Activated B cell treated with CpG ODN at 0.5 μM for 24 hours (primary cell): ENCODE data around the gene SEPTIN5. TPM values are rescaled to one million over a fixed set of nuclear protein-coding genes. Genes with fewer than 3 reads are reported as not detected.

Source experiments
- ATAC-seq: fragments of 200-7000 bp; cut with Tn5 transposase; one replicate; pipeline ENCODE4 v1.10.0; 2021; ENCODE audit warnings: low read depth, mild to moderate bottlenecking, moderate library complexity
- CTCF ChIA-PET: fragments of 350-600 bp; sonication (Branson Sonifier 250); formaldehyde crosslinking; loops from one replicate; lab custom pipeline; 2021; ENCODE audit warnings: antibody characterized with exemption; lab: Charles Lee
- POLR2A ChIA-PET: fragments of 350-600 bp; sonication (Branson Sonifier 250); formaldehyde crosslinking; loops from one replicate; lab custom pipeline; 2021; ENCODE audit warnings: antibody characterized with exemption; lab: Charles Lee
- DNase-seq: peaks from one replicate; pipeline ENCODE4 v3.0.0; 2022
- H3K27ac Mint-ChIP-seq: one replicate; pipeline ENCODE4 v1.8.0; 2020; ENCODE audit warnings: mixed read lengths
- H3K27me3 Mint-ChIP-seq: one replicate; pipeline ENCODE4 v1.8.0; 2021; ENCODE audit warnings: mixed read lengths
- H3K36me3 Mint-ChIP-seq: one replicate; pipeline ENCODE4 v1.8.0; 2021; ENCODE audit warnings: low read depth, mixed read lengths
- H3K4me1 Mint-ChIP-seq: one replicate; pipeline ENCODE4 v1.8.0; 2021; ENCODE audit warnings: mixed read lengths
- H3K4me3 Mint-ChIP-seq: one replicate; pipeline ENCODE4 v1.8.0; 2020; ENCODE audit warnings: mild to moderate bottlenecking, mixed read lengths
- H3K9me3 Mint-ChIP-seq: one replicate; pipeline ENCODE4 v1.8.0; 2020; ENCODE audit warnings: mixed read lengths
- intact Hi-C: fragments of 100-400 bp; cut with micrococcal nuclease; formaldehyde crosslinking; loops from one replicate; pipeline ENCODE4 v1.15.1; 2024
- total RNA-seq: library from RNA; stranded (reverse); gene quantifications from 2 replicates; pipeline ENCODE4 v1.2.3, GENCODE V29; 2022
- TF ChIP-seq, protein P1 (sequence below): fragments of 200-600 bp; IDR thresholded peaks from one replicate; pipeline ENCODE4 v1.8.0; 2022; ENCODE audit warnings: antibody characterized with exemption, mild to moderate bottlenecking

Gene SEPTIN5
- total RNA-seq, 1 donor from 2014 or later: not detected

DNA sequence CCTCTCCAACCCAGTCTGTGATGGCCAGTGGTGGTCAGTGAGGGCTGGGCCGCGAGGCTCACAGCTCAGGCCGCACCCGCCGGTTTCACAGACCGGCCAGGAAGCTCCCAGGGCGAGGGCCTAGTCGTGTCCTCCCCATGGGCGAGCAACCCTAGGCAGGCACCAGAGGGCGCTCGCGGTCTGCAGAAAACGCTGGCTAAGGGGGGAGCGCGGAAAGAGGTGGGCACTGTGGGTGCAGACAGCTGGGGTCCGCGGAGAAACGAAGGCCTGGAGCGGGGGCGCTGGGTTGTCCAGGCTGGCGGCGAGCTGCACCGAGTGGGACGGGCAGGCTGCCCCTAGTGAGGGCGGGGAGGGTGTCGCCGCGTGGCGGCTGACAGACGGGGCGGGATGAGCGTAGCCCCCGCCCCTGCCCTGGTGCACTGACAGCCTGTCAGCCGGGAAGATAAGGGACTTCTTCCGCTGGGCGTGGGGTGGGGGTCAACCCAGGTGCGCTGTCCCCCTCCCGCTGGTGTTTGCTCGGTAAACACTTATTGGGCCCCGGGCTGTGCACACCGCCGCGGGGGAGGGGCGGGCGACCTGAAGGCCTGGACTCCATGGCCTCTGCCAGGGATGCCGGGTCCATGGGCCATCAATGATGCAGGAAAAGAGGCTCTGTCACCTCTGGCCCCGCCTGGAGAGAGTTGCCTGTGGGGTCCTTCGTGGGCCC lies 16.5 kb downstream of the SEPTIN5 start:
- ChIA-PET POLR2A (interaction anchor here (0.8 to 1.3 kb wide), 2 partner anchors 26 to 179 kb away, joined by 3 to 8 read pairs; no protein-coding TSS in a partner anchor), CTCF (interaction anchor here (0.6 to 6.3 kb wide), 27 partner anchors 10 to 781 kb away, joined by 3 to 144 read pairs (median 4); partner anchors contain the start of genes COMT and TXNRD2)
- Mint-ChIP-seq H3K9me3 (no peaks in the 10 kb centered on the region), H3K27me3 (peaks cover 2% of the 10 kb centered on the region), H3K4me1 (peaks cover 3% of the 10 kb centered on the region), H3K27ac (no peak overlapping the region), H3K36me3 (no peaks in the 10 kb centered on the region), H3K4me3 (peak overlapping the region; percentile 74)
- TF ChIP-seq, protein P1, sequence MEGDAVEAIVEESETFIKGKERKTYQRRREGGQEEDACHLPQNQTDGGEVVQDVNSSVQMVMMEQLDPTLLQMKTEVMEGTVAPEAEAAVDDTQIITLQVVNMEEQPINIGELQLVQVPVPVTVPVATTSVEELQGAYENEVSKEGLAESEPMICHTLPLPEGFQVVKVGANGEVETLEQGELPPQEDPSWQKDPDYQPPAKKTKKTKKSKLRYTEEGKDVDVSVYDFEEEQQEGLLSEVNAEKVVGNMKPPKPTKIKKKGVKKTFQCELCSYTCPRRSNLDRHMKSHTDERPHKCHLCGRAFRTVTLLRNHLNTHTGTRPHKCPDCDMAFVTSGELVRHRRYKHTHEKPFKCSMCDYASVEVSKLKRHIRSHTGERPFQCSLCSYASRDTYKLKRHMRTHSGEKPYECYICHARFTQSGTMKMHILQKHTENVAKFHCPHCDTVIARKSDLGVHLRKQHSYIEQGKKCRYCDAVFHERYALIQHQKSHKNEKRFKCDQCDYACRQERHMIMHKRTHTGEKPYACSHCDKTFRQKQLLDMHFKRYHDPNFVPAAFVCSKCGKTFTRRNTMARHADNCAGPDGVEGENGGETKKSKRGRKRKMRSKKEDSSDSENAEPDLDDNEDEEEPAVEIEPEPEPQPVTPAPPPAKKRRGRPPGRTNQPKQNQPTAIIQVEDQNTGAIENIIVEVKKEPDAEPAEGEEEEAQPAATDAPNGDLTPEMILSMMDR: peak; percentile 71
- ATAC-seq (peak; percentile 94), DNase-seq (peak; percentile 88)
- intact Hi-C loops: loop anchor here (1.0 to 2.0 kb wide), 3 partner anchors 179 to 282 kb away; no protein-coding TSS in a partner anchor

- Mint-ChIP-seq H3K9me3 (no peaks in the 10 kb centered on the region), H3K27me3 (peaks cover 2% of the 10 kb centered on the region), H3K4me1 (peaks cover 3% of the 10 kb centered on the region), H3K36me3 (no peaks in the 10 kb centered on the region), H3K4me3 (no peak overlapping the region), H3K27ac (no peak overlapping the region)
- CTCF ChIA-PET: interaction anchor here (1.1 to 6.3 kb wide), 12 partner anchors 9 to 284 kb away, joined by 3 to 144 read pairs (median 6); no protein-coding TSS in a partner anchor
- no peak for DNase-seq
- ATAC-seq: no peak
- POLR2A ChIA-PET: interaction anchor here (0.8 to 1.3 kb wide), 2 partner anchors 25 to 179 kb away, joined by 3 to 8 read pairs; no protein-coding TSS in a partner anchor
- intact Hi-C loops: loop anchor here (2.0 kb wide), 1 partner anchor 281 kb away; no protein-coding TSS in a partner anchor
- TF ChIP-seq, protein P1: no peak
Observed at GRCh38 chr22:19731361-19732135, 17.2 kb downstream of the SEPTIN5 start.

- POLR2A ChIA-PET: interaction anchor here (0.5 to 0.6 kb wide), 2 partner anchors 10 to 315 kb away, joined by 4 to 8 read pairs; no protein-coding TSS in a partner anchor
- H3K4me3 Mint-ChIP-seq: no peak overlapping the region
- no peak overlapping the region for H3K27ac Mint-ChIP-seq
- no peak for ATAC-seq
- DNase-seq: no peak
- H3K27me3 Mint-ChIP-seq: peaks cover 2% of the 10 kb centered on the region
- H3K9me3 Mint-ChIP-seq: no peaks in the 10 kb centered on the region
- H3K36me3 Mint-ChIP-seq: no peaks in the 10 kb centered on the region
- TF ChIP-seq, protein P1: no peak
- H3K4me1 Mint-ChIP-seq: peaks cover 3% of the 10 kb centered on the region
- CTCF ChIA-PET: interaction anchor here (6.3 kb wide), 1 partner anchor 179 kb away, joined by 144 read pairs; no protein-coding TSS in a partner anchor
- intact Hi-C loops: no loop called here
Observed at GRCh38 chr22:19732403-19733113, 18.3 kb downstream of the SEPTIN5 start.

DNA sequence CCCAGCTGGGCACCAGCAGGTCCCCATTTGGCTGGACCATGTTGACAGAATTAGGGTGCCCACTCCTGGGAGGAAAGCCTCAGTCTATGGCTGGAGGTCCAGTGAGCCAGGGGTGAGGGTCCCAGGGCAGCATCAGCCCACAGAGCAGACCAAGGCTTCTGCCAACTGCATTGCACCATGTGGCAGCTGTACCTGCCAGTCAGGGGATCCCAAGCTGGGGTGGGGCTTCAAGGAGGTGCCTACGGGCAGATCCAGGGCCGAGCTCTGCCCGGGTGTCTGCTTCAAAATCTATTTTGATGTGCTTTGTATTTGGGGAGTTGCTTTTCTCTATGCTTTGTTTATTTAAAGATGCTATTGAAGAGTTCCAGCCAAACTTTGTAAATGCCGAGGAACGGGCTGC lies 19.5 kb downstream of the SEPTIN5 start:
- Mint-ChIP-seq H3K9me3 (no peaks in the 10 kb centered on the region), H3K36me3 (no peaks in the 10 kb centered on the region), H3K4me3 (no peak overlapping the region), H3K27me3 (peaks cover 2% of the 10 kb centered on the region), H3K4me1 (peaks cover 3% of the 10 kb centered on the region), H3K27ac (no peak overlapping the region)
- ATAC-seq: no peak
- POLR2A ChIA-PET: no interaction called here
- intact Hi-C loops: no loop called here
- DNase-seq: no peak
- TF ChIP-seq, protein P1: no peak
- CTCF ChIA-PET: interaction anchor here (6.3 kb wide), 1 partner anchor 178 kb away, joined by 144 read pairs; no protein-coding TSS in a partner anchor
